Activated CD8-positive, alpha-beta T cell treated with anti-CD3 and anti-CD28 coated beads for 36 hours (primary cell): Measurements from ENCODE around the gene RPAP3. TPM values are rescaled to one million over a fixed set of nuclear protein-coding genes. Genes with fewer than 3 reads are reported as not detected.
A peak's percentile ranks its signal among the peaks of the same experiment; 100 is the strongest.

ENCODE experiments used
- ATAC-seq: fragments of 200-7000 bp; cut with Tn5 transposase; one replicate; pipeline ENCODE4 v1.10.0; 2021; ENCODE audit warnings: mild to moderate bottlenecking, moderate library complexity
- CTCF ChIA-PET: fragments of 350-600 bp; sonication (Branson Sonifier 250); formaldehyde crosslinking; loops from one replicate; lab custom pipeline; 2021; ENCODE audit warnings: antibody characterized with exemption; lab: Charles Lee
- POLR2A ChIA-PET: fragments of 350-600 bp; sonication (Branson Sonifier 250); formaldehyde crosslinking; loops from one replicate; lab custom pipeline; 2021; ENCODE audit warnings: antibody characterized with exemption; lab: Charles Lee
- DNase-seq: peaks from one replicate; pipeline ENCODE4 v3.0.0-alpha.2; 2020
- H3K27ac Mint-ChIP-seq: one replicate; pipeline ENCODE4 v1.8.0; 2021; ENCODE audit warnings: mild to moderate bottlenecking, mixed read lengths
- H3K27me3 Mint-ChIP-seq: one replicate; pipeline ENCODE4 v1.8.0; 2021; ENCODE audit warnings: mixed read lengths
- H3K36me3 Mint-ChIP-seq: one replicate; pipeline ENCODE4 v1.8.0; 2021; ENCODE audit warnings: low read depth, mixed read lengths
- H3K4me1 Mint-ChIP-seq: one replicate; pipeline ENCODE4 v1.8.0; 2021; ENCODE audit warnings: low read depth, mixed read lengths
- H3K4me3 Mint-ChIP-seq: one replicate; pipeline ENCODE4 v1.8.0; 2021; ENCODE audit warnings: mild to moderate bottlenecking, moderate library complexity, mixed read lengths
- H3K9me3 Mint-ChIP-seq: one replicate; pipeline ENCODE4 v1.8.0; 2021; ENCODE audit warnings: mixed read lengths
- intact Hi-C: fragments of 100-400 bp; cut with micrococcal nuclease; formaldehyde crosslinking; loops from one replicate; pipeline ENCODE4 v1.10.0; 2022
- total RNA-seq, 2 experiments: library from RNA; stranded (reverse); gene quantifications; one replicate each; pipeline ENCODE4 v1.2.3, GENCODE V29; 2021
- TF ChIP-seq, protein P1 (sequence below): fragments of 200-600 bp; IDR thresholded peaks from one replicate; pipeline ENCODE4 v1.8.0; 2022; ENCODE audit warnings: antibody characterized with exemption, mild to moderate bottlenecking

RPAP3 gene
- total RNA-seq, 2 experiments from 2014 or later, result 42.0 to 42.5 TPM

DNA sequence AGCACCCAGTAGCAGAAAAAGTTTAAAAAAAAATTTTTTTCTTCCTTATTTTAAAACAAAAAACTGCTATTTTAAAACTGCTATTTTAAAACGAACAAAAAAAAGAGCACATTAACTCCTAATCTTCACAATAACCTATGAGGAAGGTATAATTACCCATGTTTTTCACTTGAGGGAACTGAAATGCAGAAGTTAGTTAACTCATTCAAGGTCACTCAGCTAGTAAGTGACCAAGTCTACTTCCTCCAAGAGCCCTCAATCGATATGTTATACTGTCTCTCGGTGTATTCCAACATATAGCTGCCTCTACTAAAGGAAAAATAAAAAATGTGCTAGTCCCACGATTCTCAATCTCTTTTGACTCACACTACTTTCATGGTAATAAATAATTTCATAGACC is 7.8 kb downstream of the RPAP3 start:
- intact Hi-C loops, result no loop called here
- Mint-ChIP-seq H3K4me3 (no peak overlapping the region), H3K27me3 (no peaks in the 10 kb centered on the region), H3K4me1 (peaks cover 8% of the 10 kb centered on the region), H3K9me3 (no peaks in the 10 kb centered on the region), H3K27ac (no peak overlapping the region), H3K36me3 (peaks cover 36% of the 10 kb centered on the region)
- TF ChIP-seq, protein P1, sequence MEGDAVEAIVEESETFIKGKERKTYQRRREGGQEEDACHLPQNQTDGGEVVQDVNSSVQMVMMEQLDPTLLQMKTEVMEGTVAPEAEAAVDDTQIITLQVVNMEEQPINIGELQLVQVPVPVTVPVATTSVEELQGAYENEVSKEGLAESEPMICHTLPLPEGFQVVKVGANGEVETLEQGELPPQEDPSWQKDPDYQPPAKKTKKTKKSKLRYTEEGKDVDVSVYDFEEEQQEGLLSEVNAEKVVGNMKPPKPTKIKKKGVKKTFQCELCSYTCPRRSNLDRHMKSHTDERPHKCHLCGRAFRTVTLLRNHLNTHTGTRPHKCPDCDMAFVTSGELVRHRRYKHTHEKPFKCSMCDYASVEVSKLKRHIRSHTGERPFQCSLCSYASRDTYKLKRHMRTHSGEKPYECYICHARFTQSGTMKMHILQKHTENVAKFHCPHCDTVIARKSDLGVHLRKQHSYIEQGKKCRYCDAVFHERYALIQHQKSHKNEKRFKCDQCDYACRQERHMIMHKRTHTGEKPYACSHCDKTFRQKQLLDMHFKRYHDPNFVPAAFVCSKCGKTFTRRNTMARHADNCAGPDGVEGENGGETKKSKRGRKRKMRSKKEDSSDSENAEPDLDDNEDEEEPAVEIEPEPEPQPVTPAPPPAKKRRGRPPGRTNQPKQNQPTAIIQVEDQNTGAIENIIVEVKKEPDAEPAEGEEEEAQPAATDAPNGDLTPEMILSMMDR, result no peak
- no peak for DNase-seq
- ChIA-PET POLR2A (interaction anchor here (0.8 kb wide), 1 partner anchor 302 kb away, joined by 3 read pairs; no protein-coding TSS in a partner anchor), CTCF (interaction anchor here (1.3 to 2.1 kb wide), 4 partner anchors 15 to 141 kb away, joined by 3 to 7 read pairs (median 5); no protein-coding TSS in a partner anchor)
- ATAC-seq, result no peak

DNA sequence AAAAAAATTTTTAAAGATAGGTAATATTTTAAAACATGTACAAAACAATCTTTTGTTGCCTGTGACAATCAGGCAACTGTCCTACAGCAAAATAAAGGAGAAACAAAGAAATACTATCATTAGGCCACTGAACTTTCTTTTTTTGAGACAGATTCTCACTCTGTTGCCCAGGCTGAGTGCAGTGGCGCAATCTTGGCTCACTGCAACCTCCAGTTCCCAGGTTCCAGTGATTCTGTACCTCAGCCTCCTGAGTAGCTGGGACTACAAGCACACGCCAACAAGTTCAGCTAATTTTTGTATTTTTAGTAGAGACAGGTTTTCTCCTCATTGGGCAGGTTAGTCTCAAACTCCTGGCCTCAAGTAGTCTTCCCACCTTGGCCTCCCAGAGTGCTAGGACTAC is 16.6 kb downstream of the RPAP3 start:
- no peak overlapping the region for H3K27ac Mint-ChIP-seq
- H3K9me3 Mint-ChIP-seq, result no peaks in the 10 kb centered on the region
- peaks cover 27% of the 10 kb centered on the region for H3K36me3 Mint-ChIP-seq
- DNase-seq (no peak), ATAC-seq (no peak)
- H3K4me3 Mint-ChIP-seq, result no peak overlapping the region
- intact Hi-C loops, result loop anchor here (5.0 kb wide), 1 partner anchor 657 kb away; no protein-coding TSS in a partner anchor
- POLR2A ChIA-PET, result no interaction called here
- no peaks in the 10 kb centered on the region for H3K4me1 Mint-ChIP-seq
- TF ChIP-seq, protein P1, result no peak
- CTCF ChIA-PET, result interaction anchor here (1.4 to 1.6 kb wide), 2 partner anchors 10 to 77 kb away, joined by 3 read pairs; no protein-coding TSS in a partner anchor
- no peaks in the 10 kb centered on the region for H3K27me3 Mint-ChIP-seq

DNA sequence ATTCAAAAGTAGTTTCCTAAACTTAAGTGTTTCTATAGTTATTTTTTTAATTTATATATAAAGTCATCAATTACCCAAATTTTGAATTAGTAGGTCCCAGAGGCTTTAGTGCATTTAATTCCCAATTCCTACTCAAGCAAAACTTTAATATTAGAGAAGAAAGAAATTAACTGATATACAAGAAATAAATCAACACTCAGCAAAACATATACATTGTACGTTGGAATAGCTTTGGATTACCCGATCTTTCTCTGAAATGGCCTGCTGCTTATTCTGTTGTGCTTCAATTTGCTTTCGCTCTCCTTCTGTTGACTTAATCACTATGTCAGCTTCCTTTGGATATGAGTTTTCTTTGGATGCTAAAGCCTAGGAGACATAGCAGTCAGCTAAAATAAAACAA is 18.2 kb downstream of the RPAP3 start:
- TF ChIP-seq, protein P1, result no peak
- peaks cover 5% of the 10 kb centered on the region for H3K4me1 Mint-ChIP-seq
- POLR2A ChIA-PET, result no interaction called here
- intact Hi-C loops, result loop anchor here (5.0 kb wide), 1 partner anchor 655 kb away; no protein-coding TSS in a partner anchor
- H3K9me3 Mint-ChIP-seq, result no peaks in the 10 kb centered on the region
- DNase-seq, result no peak
- ATAC-seq, result no peak
- H3K4me3 Mint-ChIP-seq, result no peak overlapping the region
- no peaks in the 10 kb centered on the region for H3K27me3 Mint-ChIP-seq
- peaks cover 30% of the 10 kb centered on the region for H3K36me3 Mint-ChIP-seq
- CTCF ChIA-PET, result interaction anchor here (0.7 to 5.5 kb wide), 16 partner anchors 8 to 655 kb away, joined by 3 to 34 read pairs (median 4); no protein-coding TSS in a partner anchor
- no peak overlapping the region for H3K27ac Mint-ChIP-seq

DNA sequence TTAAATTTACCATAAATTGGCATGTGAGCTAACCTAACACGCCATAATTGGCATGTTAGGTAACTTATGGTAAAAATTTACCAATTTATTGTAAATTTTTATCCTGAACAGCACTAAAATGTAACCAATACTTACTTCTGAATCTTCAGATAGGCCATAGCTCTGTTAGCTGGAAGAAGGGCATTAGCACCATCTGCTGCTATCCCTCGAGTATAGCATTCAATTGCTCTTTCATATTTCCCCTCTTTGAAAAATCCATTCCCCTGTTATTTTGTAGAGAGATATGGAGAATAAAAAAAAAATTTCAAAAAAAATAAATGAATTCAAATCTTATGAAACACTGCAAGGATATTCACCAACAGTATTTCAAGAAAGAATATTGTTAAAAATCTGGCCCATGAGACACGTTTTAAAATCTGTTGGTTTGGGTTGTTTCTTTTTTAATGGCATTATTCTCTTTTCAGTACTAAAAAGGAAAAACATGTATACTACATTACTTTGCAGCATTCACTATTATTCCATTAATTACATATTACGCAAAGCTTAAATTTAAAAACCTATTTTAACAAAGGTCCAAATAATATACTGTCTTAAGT is 19.1 kb downstream of the RPAP3 start:
- H3K4me1 Mint-ChIP-seq, result peaks cover 5% of the 10 kb centered on the region
- ChIA-PET CTCF (interaction anchor here (0.7 to 5.5 kb wide), 19 partner anchors 9 to 666 kb away, joined by 3 to 34 read pairs (median 4); no protein-coding TSS in a partner anchor), POLR2A (no interaction called here)
- no peaks in the 10 kb centered on the region for H3K9me3 Mint-ChIP-seq
- no peak overlapping the region for H3K27ac Mint-ChIP-seq
- H3K36me3 Mint-ChIP-seq, result peaks cover 28% of the 10 kb centered on the region
- TF ChIP-seq, protein P1, result peak; percentile 73
- no peak overlapping the region for H3K4me3 Mint-ChIP-seq
- peak; percentile 73 for ATAC-seq
- DNase-seq, result peak; percentile 27
- intact Hi-C loops, result loop anchor here (5.0 kb wide), 1 partner anchor 654 kb away; no protein-coding TSS in a partner anchor
- H3K27me3 Mint-ChIP-seq, result no peaks in the 10 kb centered on the region

DNA sequence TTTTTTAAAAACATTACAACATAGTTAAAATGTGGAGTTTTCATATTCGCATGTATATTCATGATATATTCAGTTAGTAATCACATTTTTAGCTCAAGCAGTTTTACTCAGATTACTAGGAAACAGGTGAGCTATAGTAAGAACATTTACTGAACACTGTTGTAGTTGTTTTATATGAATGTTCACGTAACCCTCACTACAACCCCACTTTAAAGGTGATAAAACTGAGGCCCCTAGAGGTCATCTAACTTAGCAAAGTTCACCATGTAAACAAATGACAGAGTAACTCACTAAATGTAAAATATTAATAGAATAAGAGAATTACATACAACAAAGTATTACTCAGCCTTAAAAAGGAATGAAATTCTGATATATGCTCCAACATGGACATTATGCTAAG is 26.0 kb downstream of the RPAP3 start:
- ChIA-PET POLR2A (no interaction called here), CTCF (interaction anchor here (2.3 kb wide), 1 partner anchor 43 kb away, joined by 10 read pairs; no protein-coding TSS in a partner anchor)
- peaks cover 62% of the 10 kb centered on the region for H3K36me3 Mint-ChIP-seq
- intact Hi-C loops, result no loop called here
- TF ChIP-seq, protein P1, result no peak
- no peaks in the 10 kb centered on the region for H3K9me3 Mint-ChIP-seq
- H3K4me3 Mint-ChIP-seq, result no peak overlapping the region
- H3K4me1 Mint-ChIP-seq, result peaks cover 15% of the 10 kb centered on the region
- ATAC-seq (no peak), DNase-seq (no peak)
- H3K27ac Mint-ChIP-seq, result no peak overlapping the region
- H3K27me3 Mint-ChIP-seq, result no peaks in the 10 kb centered on the region
